GM21786 (cell line): ENCODE data around the gene UBIAD1.
"Not testable (repeated sequence)": the region's sequence is repeated elsewhere in the genome, so short reads cannot be mapped to it uniquely, and the experiment has no call there.

Experiments used
- ATAC-seq: cut with Tn5 transposase; IDR thresholded peaks from one replicate; pipeline ENCODE4 v1.9.1; 2021; ENCODE audit not compliant: unreplicated experiment

The UBIAD1 gene

DNA sequence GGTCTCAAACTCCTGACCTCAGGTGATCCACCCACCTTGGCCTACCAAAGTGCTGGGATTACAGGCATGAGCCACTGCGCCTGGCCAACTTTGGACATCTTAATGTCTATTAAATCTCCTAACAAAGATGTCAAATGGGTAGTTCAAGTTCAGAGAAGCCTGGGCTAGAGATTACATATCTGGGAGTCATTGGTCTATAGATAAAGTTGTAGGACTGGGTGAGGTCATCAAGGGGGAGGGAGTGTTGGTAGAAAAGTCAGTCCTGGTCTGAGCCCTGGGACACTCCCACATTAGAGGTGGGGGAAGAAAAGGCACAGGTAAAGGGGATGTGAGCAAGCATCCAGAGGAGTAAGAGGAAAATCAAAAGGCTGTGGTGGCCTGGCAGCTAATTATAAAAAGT, 6.6 kb downstream of the UBIAD1 start:
- ATAC-seq: no peak

DNA sequence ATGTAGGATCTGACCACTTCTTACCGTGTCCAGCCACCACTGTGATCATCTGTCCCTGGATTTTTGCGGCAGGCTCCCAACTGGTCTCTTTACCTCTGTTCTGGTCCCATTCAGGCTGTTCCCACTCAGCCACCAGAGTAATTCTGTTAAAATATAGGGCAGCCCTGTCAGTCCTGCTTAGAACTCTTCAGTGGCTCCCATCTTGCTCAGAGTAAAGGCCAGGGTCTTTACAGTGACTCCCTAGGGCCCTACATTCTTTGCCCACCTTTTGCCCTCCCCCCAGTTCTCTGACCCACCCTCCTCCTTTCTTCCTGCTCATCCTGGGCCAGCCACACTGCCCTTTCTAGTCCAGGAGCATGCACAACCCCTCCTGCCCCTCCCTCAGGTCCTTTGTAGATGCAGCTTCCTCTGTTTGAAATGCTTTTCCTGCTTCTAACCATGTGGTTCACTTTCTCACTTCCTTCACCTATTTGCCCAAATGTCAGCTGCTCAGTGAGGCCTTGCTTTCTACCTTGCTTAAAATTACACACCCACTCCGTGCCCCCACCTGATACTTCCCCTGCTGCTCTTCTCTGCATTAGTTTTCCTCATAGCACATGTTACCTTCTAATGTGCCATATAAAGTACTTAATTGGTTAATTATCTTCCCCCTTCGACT, 7.8 kb downstream of the UBIAD1 start:
- no peak for ATAC-seq

DNA sequence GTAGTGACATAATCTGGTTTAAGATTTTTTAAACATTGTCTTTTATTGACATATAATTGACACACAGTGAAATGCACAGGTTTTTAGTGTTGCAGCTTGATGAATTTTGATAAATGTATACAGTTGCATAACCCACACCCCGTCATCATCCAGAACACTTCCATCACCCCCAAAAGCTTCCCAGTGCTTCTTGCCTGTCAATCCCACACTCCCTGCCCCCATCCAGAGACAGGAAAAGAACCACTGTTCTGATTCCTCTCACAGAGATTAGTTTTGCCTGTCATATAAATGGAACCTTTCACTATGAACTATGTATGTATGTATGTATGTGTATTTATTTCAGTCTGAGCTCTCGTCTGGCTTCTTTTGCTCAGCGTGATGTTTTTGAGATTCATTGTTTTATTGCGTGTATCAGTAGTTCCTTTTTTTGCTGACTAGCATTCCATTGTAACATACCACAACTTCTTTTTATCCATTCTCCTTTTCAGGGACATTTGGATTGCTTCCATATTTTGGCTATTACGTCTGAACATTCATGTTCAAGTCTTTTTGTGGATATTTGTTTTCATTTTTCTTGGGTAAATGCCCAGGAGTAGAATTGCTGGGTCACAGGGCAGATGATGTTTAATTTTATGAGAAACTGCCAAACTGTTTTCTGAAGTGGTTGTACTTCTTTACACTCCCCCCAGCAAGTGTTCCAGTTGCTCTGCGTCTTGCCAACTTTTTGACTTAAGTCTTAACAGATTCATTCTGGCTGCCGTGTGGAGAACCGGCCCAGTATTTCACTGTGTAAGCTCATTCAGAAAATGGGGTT, 8.7 kb downstream of the UBIAD1 start:
- ATAC-seq: no peak

DNA sequence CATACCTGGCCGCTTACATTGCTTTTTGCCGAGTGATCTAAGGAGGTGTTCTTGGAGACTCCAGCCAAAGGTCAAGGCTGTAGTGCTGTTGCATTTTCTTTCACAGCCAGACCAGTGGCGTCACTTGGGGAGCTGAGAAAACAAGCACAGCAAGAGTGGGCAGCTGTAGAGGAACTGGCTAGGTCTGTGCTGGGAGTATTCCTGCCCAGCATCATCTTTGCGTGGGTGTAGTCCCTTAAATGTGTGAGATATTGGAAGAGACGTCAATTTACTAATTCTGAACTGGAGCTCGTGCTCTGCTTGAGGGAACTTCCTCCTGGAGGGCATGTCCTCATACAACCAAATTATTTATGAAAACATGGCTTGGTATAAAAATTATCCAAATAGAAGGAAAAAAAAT, 10.2 kb downstream of the UBIAD1 start:
- ATAC-seq: no peak

DNA sequence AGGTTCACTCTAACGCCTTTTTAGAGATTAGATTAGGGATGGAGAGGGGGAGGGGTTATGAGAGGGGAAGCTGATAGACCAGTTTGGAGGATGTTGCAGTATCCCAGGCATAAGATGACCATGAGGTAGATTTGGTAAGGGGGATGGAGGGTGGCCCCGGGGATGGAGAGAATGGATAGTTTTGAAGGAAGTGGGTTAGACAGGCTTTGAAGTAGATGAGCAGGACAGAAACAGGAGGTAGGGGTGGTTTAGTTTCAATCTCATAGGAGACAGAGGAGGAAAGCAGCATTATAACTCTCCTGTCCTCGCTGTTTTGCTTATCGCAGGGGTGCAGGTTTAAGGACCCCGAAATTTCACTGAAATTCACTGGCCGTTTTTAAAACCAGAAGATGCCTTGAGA, 11.8 kb downstream of the UBIAD1 start:
- ATAC-seq: no peak

DNA sequence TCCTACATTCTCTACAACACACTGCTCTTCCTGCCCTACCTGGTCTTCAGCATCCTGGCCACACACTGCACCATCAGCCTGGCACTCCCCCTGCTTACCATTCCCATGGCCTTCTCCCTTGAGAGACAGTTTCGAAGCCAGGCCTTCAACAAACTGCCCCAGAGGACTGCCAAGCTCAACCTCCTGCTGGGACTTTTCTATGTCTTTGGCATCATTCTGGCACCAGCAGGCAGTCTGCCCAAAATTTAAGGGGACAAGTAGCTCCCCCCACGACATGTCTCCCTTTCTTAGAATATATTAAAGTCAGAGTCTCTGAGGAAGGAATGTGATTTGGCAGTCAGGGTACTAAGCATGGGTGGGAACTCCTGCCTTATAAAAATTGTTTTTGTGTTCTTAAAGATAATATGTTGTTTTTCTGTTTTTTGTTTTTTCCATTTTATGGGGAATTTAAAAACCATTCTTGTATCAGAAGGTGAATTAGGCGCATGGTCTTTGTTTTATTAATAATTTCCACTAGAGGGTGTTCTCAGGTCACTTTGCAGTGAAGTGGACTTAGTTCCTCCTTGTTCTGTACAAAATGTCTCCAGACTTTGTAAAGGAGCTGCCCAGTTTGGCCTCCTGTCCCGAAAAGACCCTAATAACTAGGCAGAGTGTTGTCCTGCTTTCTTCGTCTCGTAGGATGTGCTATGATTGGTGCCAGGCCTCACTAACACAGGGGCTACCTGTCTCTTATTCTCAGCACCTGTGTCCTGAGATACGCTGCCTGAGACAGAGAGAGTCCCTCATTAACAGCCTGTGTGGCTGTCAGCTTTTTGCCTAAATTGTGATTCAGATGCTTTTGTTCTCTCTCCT, 13.1 kb downstream of the UBIAD1 start:
- no peak for ATAC-seq

DNA sequence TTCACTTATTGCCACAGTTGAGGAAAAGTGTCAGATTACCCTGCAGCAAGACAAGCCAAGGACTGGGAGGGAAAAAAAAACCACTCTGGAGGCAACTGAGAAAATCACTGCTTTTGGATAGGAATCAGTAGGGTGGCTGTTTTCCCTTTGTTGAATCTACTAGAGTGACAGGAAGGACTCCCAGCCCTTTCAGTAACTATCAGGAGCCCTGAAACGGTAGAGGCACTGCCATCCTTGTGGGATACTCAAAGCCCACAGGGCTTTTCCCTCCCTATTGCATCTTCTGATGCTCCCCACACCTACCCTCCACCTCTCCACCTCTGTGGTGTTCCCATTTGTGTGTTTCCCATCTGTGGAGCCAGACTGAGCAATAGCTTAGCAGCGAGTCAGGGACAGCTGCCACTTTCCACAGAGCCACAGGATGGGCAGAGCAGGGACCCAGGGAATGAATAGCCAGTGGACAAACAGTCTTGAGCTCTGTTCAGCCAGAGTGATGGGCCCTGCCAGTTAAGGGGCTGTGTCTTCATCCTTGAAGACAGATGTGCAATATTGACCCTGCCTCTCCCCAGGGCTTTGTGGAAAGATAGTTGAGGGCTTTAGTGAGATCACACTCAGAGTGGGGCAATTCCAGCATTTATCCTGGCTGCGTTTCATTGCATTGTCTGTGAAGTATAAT, 13.9 kb downstream of the UBIAD1 start:
- ATAC-seq: no peak

DNA sequence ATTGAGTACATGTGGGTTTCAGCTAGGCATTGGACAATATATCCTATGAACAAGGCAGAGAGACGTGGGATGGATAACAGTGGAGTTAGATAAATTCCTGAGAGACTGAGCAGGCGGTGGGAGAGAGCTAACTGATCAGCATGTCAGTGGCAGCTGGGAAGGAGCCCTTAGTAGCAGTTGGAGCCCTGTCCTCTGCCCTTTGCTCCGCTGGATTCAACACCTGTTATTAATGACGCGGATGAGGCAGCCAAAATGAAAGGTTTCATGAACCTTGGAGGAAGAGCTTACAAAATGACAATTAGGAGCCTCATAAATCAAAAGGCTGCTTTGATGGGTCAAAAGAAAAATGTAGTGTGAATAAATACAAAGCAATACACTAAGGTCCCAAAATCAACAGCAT, 16.1 kb downstream of the UBIAD1 start:
- ATAC-seq: no peak

DNA sequence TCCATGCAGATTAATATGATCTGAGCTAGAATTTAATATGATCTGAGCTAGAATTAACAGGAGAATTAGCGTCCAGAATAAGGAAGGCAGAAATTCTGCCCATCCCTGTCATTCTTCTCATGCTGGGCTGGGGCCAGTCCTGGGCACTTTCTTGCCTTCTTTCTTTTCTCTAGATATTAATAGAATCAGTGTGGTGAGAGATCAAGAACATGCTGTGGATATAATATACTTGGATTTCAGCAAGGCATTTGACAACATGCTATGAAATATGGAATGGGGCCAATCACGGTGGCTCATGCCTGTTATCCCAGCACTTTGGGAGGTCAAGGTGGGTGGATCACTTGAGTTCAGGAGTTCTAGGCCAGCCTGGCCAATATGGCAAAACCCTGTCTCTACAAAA, 18.1 kb downstream of the UBIAD1 start:
- ATAC-seq: no peak

DNA sequence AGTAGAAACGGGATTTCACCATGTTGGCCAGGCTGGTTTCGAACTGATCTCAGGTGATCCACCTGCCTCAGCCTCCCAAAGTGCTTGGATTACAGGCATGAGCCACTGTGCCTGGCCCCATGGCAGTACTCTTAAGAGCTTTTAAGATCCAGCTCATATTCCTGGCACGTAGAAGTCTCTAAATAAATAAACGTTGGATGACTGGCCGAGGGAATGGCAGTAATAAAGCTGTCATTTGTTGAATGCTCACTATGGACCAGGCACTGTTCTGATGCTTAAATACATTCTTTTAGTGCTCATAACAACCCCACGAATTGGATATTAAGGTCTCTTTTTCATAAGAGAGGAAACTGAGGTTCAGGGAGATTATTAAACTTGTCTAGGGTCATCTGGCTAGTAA, 20.9 kb downstream of the UBIAD1 start:
- ATAC-seq: no peak

DNA sequence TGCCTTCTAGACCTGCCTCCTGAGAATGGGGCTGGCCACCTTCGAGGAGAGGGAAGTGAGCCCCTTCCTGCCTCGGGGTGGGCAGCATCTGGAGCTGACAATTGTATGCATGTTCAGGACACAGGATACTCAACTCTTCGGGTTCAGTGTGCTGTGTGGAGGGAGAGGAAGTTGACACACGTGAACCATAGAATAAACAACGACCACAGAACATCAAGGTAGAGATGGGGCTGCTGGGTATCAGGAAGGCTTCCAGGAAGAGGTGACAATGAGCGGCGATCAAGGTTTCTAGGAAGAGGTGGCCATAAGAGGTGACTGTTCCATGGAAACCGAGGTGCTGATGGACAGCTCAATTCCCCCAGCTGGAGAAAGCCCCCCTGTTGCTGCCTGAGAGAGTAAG, 22.0 kb downstream of the UBIAD1 start:
- no peak for ATAC-seq

DNA sequence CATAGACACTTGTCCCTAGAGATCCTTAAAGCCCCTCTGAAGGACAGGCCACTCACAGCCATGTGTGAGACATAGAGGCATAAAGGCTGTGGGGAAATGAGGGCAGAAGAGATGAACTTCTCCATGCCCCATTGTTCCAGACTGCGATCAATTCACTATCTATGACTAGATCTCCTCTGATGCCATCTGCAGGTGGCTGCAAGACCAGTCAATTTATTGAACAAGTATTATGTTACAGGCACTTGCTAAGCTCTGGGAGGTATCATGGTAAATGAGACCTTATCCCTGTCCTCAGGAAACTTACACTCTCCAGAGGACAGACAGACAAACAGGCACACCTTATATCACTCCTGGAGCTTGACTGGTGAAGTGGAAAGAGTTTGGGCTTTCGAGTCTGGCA, 22.9 kb downstream of the UBIAD1 start:
- no peak for ATAC-seq

DNA sequence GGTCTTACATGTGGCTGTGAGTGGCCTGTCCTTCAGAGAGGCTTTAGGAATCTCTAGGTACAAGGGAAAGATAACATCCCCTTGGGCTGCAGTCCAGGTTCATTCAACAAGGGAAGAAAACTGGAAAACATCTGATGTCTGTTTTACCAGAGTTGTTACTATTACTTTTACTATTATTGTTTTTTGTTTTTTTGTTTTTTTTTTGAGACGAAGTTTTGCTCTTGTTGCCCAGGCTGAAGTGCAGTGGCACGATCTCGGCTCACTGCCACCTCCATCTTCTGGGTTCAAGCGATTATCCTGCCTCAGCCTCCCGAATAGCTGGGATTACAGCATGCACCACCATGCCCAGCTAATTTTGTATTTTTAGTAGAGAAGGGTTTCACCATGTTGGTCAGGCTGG, 24.8 kb downstream of the UBIAD1 start:
- not testable (repeated sequence) for ATAC-seq

DNA sequence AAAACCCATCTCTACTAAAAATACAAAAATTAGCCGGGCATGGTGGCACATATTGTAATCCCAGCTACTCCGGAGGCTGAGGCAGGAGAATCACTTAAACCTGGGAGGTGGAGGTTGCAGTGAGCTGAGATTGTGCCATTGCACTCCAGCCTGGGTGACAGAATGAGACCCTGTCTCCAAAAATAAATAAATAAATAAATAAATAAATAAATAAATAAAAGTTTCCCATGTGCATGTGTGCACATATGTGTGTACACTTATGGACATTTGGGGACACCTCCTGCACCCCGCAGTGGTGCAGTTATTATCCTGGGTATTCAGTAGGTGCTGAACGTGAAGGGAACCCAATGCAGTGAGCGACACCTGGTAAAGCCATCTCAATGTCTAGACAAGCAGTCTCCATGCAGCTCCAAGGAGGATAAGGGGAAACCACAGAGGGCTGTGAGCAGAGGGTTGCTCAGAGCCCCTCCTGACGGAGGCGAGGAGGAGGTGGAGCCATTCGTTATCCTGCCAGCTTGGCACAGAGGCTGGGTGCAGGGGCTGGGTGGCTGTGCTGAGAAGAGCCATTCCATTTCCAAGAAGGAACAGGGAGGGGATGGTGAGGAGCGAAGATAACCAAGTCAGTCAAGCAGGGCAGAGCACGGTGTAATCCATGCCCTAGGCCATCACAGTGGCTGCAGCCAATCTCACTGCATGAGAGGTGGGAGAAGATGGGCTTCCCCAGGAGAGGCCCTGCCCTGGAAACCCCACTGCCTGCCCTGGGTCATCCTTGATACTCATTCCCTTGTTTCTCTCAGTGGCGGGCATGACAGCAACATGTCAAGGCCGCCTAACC, 25.6 kb downstream of the UBIAD1 start:
- no peak for ATAC-seq

DNA sequence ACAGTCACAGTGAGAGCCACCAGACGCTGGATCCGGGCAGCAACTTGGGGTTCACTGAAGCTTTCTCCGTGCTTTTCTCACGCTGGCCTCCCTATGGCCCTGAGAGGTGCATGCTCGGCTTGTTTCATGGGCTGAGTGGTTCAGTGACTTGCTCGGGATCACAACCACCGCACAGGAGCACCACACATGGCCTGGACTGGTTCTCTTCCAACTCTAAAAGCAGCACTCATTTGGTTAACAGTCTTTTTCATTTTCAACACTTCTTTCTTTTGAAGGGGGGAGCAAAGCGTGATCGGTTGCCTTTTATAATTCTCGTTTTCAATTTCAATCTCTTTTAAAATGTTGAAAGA, 26.2 kb downstream of the UBIAD1 start:
- no peak for ATAC-seq

DNA sequence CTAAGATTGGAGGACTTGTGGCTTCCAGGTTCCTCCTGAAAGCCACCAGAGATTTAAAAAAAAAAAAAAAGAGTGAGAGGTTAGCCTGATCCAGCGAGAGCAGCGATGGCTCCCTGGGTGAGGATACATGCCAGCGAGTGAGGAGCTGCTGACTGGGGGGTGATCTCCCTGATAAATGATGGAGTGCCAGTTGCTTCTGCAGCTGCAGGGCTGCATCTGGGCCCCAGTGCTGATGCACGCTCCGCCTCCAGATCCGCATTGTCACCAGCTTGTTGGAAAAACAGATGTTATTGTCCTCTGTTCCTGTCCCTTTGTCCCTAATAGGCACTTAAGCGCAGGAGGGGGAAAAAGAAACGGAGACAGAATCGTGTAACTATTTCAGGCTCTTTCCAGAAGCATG, 28.6 kb downstream of the UBIAD1 start:
- no peak for ATAC-seq

DNA sequence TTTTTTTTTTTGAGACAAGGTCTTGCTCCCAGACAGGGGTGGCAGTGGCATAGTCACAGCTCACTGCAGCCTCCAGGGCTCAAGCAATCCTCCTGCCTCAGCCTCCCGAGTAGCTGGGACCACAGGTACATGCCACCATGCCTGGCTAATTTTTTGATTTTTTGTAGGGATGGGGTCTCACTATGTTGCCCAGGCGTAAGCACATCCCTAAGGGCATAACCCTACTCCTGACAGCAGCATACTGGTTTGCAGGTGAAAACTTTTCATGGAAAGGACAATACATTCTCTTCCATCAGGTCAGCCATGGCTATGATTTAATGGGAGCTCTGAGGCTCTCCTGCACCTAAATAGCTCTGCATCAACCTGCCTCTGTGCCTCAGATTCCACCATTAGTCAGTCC, 29.4 kb downstream of the UBIAD1 start:
- no peak for ATAC-seq

DNA sequence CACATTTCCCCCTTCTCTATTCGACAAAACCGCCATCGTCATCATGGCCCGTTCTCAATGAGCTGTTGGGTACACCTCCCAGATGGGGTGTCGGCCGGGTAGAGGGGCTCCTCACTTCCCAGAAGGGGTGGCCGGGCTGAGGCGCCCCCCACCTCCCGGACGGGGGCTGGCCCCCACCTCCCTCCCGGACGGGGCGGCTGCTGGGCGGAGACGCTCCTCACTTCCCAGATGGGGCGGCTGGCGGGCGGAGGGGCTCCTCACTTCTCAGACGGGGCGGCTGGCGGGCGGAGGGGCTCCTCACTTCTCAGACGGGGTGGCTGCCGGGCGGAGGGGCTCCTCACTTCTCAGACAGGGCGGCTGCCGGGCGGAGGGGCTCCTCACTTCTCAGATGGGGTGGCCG, 32.5 kb downstream of the UBIAD1 start:
- ATAC-seq: not testable (repeated sequence)

DNA sequence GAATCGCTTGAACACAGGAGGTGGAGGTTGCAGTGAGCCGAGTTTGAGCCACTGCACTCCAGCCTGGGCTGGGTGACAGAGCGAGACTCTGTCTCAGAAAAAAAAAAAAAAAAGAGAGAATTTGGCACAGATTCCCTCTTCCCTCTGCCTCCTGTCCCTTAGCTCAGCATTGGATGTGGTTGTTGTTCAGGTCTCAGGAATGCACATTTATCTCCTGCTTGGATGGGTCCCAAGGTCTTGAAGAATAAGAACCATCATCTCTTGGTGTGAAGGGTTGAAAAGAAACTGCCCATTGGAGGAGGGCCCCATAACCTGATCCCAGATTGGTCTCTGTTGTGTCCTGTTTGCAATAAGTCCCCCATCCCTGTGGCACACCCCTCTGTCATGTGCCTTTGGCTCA, 34.9 kb downstream of the UBIAD1 start:
- ATAC-seq: no peak

DNA sequence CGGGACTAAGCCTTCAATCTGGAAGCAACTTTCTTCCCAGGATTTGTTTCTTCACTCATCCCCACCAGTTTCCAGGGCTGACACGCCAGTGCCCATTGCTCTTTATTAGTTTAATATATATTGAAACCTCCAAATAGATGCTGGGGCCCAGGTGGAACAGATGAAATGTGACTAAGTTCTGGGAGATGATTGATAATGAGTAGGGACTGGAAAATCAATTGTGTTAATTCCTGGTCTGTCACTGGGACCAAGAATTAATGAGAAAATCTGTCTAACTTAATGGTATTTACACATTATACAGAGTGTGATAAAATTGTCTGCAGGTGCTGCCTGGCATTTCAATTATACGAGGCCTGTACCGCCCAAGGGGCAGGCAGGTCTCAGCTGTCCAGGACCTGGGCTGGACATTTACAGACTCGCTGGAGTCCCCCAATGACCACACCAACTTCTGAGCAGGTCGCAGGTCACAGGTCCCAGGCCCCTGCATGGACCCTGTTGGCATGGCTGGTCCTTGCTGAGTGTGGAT, 35.8 kb downstream of the UBIAD1 start:
- ATAC-seq: no peak
